ENCODE data around the gene GPR3.

The GPR3 gene

DNA sequence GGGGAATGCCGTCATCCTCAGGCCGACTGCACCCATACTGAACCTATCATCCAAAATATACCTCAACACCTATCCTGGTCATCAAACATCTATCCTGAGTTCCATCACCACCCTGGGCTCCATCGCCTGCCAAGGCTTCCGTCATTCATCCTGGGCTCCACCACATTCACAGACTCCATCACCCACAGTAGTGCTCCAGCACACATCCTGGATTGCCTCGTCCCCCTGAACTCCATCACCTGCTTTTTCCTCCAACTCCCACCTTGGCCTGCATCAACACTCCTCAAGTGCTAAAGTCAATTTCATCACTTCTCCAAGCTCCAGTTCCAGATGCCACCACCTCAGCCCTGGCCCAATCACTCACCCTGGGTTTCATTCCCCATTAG is 33.5 kb upstream of the GPR3 start:
- peaks cover 0 to 22% of the 10 kb centered on the region in 2 donors for H3K36me3 ChIP-seq (ENCODE audit: control insufficient read depth in 1 of 2, insufficient read depth in 2 of 2, low read length in 2 of 2)
- peaks cover 15 to 17% of the 10 kb centered on the region in 2 donors for H3K4me1 ChIP-seq (ENCODE audit: control insufficient read depth in 1 of 2, insufficient read depth in 2 of 2, low read length in 2 of 2)
- H3K27ac ChIP-seq (ENCODE audit: low read depth, low read length) = no peak overlapping the region

GRCh38 chr1:27359822-27360158 is 32.6 kb upstream of the GPR3 start:
- Histone ChIP-seq H3K27ac (ENCODE audit: low read depth, low read length) (no peak overlapping the region), H3K4me3 (ENCODE audit: low read depth in 1 of 2, low read length in 2 of 2) (peak overlapping the region; percentile 51 to 54), H3K4me1 (ENCODE audit: control insufficient read depth in 1 of 2, insufficient read depth in 2 of 2, low read length in 2 of 2) (peaks cover 18 to 22% of the 10 kb centered on the region in 2 donors), H3K9me3 (ENCODE audit: control insufficient read depth in 1 of 2, low read length in 2 of 2) (no peaks in the 10 kb centered on the region), H3K9ac (ENCODE audit: low read depth in 1 of 2, low read length in 2 of 2) (peak overlapping the region in 1 of 2 donors; percentile 43), H3K36me3 (ENCODE audit: control insufficient read depth in 1 of 2, insufficient read depth in 2 of 2, low read length in 2 of 2) (peaks cover 0 to 22% of the 10 kb centered on the region in 2 donors), H3K27me3 (ENCODE audit: control insufficient read depth in 1 of 2, insufficient read depth in 2 of 2, low read length in 2 of 2) (no peaks in the 10 kb centered on the region)

More for the DNA sequence above, 33.5 kb upstream of the GPR3 start:
- Histone ChIP-seq H3K4me3 (ENCODE audit: low read depth in 1 of 2, low read length in 2 of 2) (no peak overlapping the region), H3K27me3 (ENCODE audit: control insufficient read depth in 1 of 2, insufficient read depth in 2 of 2, low read length in 2 of 2) (no peaks in the 10 kb centered on the region), H3K9ac (ENCODE audit: low read depth in 1 of 2, low read length in 2 of 2) (no peak overlapping the region), H3K9me3 (ENCODE audit: control insufficient read depth in 1 of 2, low read length in 2 of 2) (no peaks in the 10 kb centered on the region)

- peak overlapping the region; percentile 51 to 54 for H3K4me3 ChIP-seq (ENCODE audit: low read depth in 1 of 2, low read length in 2 of 2)
- peaks cover 23 to 27% of the 10 kb centered on the region in 2 donors for H3K4me1 ChIP-seq (ENCODE audit: control insufficient read depth in 1 of 2, insufficient read depth in 2 of 2, low read length in 2 of 2)
- H3K27ac ChIP-seq (ENCODE audit: low read depth, low read length) = no peak overlapping the region
- H3K9ac ChIP-seq (ENCODE audit: low read depth in 1 of 2, low read length in 2 of 2) = peak overlapping the region in 1 of 2 donors; percentile 43
- H3K9me3 ChIP-seq (ENCODE audit: control insufficient read depth in 1 of 2, low read length in 2 of 2) = no peaks in the 10 kb centered on the region
- H3K36me3 ChIP-seq (ENCODE audit: control insufficient read depth in 1 of 2, insufficient read depth in 2 of 2, low read length in 2 of 2) = peaks cover 0 to 22% of the 10 kb centered on the region in 2 donors
- no peaks in the 10 kb centered on the region for H3K27me3 ChIP-seq (ENCODE audit: control insufficient read depth in 1 of 2, insufficient read depth in 2 of 2, low read length in 2 of 2)
These were observed 32.0 kb upstream of the GPR3 start for GRCh38 chr1:27360159-27361043.

GRCh38 chr1:27361044-27361402 is 31.4 kb upstream of the GPR3 start:
- no peaks in the 10 kb centered on the region for H3K9me3 ChIP-seq (ENCODE audit: control insufficient read depth in 1 of 2, low read length in 2 of 2)
- H3K4me3 ChIP-seq (ENCODE audit: low read depth in 1 of 2, low read length in 2 of 2) = peak overlapping the region in 1 of 2 donors; percentile 54
- peaks cover 0 to 16% of the 10 kb centered on the region in 2 donors for H3K36me3 ChIP-seq (ENCODE audit: control insufficient read depth in 1 of 2, insufficient read depth in 2 of 2, low read length in 2 of 2)
- H3K27me3 ChIP-seq (ENCODE audit: control insufficient read depth in 1 of 2, insufficient read depth in 2 of 2, low read length in 2 of 2) = no peaks in the 10 kb centered on the region
- no peak overlapping the region for H3K9ac ChIP-seq (ENCODE audit: low read depth in 1 of 2, low read length in 2 of 2)
- no peak overlapping the region for H3K27ac ChIP-seq (ENCODE audit: low read depth, low read length)
- peaks cover 23 to 27% of the 10 kb centered on the region in 2 donors for H3K4me1 ChIP-seq (ENCODE audit: control insufficient read depth in 1 of 2, insufficient read depth in 2 of 2, low read length in 2 of 2)

- no peak overlapping the region for H3K4me3 ChIP-seq (ENCODE audit: low read depth in 1 of 2, low read length in 2 of 2)
- H3K27ac ChIP-seq (ENCODE audit: low read depth, low read length) = no peak overlapping the region
- H3K9ac ChIP-seq (ENCODE audit: low read depth in 1 of 2, low read length in 2 of 2) = no peak overlapping the region
- no peaks in the 10 kb centered on the region for H3K27me3 ChIP-seq (ENCODE audit: control insufficient read depth in 1 of 2, insufficient read depth in 2 of 2, low read length in 2 of 2)
- peaks cover 0 to 14% of the 10 kb centered on the region in 2 donors for H3K36me3 ChIP-seq (ENCODE audit: control insufficient read depth in 1 of 2, insufficient read depth in 2 of 2, low read length in 2 of 2)
- H3K4me1 ChIP-seq (ENCODE audit: control insufficient read depth in 1 of 2, insufficient read depth in 2 of 2, low read length in 2 of 2) = peaks cover 22 to 27% of the 10 kb centered on the region in 2 donors
- H3K9me3 ChIP-seq (ENCODE audit: control insufficient read depth in 1 of 2, low read length in 2 of 2) = no peaks in the 10 kb centered on the region
These were observed 30.9 kb upstream of the GPR3 start for GRCh38 chr1:27361553-27361952.

DNA sequence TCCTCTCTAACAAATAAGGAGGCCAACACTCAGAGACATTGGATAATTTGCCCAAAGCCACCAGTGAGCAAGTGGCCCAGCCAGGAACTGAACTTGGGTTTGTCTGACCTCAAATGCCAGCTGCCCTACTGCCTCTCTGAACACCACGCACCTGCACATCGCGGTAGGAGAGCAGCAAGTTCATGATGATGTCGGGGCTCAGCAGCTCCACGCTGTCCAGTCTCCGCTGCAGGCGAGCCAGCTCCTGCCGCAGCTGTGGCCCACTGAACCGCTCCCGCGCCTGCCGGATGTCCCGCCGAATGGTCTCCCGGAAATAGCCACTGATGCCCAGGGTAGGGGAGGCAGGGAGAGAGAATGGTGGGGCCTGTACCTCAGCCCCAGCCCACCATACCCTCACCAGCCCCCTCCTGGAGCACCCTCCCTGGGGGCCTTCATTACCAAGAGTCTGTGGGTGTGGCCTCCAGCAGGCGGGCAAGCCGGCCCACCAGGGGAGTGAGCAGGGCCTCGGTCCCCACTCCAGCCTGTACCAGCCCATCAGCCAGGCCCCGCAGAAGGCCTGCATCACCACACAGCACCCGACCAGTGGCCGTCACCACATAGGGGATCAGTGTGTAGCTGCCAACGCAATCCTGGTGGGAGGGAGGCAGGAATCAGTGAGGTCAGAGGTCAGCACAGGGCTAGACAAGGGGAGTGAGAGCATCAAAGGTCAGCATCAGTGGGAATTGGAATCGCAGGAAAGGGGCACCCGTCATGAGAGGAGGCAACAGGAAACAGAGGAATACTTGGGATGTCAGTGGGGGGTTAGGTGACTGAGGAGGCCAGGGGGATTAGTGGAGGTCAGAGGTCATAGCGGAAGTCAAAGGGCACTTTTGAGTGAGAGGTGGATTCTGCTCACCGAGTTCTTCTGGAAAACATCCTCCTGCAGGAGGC is 28.4 kb upstream of the GPR3 start:
- Histone ChIP-seq H3K4me3 (ENCODE audit: low read depth in 1 of 2, low read length in 2 of 2) (no peak overlapping the region), H3K27me3 (ENCODE audit: control insufficient read depth in 1 of 2, insufficient read depth in 2 of 2, low read length in 2 of 2) (no peaks in the 10 kb centered on the region), H3K27ac (ENCODE audit: low read depth, low read length) (no peak overlapping the region), H3K9ac (ENCODE audit: low read depth in 1 of 2, low read length in 2 of 2) (no peak overlapping the region), H3K9me3 (ENCODE audit: control insufficient read depth in 1 of 2, low read length in 2 of 2) (no peaks in the 10 kb centered on the region), H3K4me1 (ENCODE audit: control insufficient read depth in 1 of 2, insufficient read depth in 2 of 2, low read length in 2 of 2) (peaks cover 22 to 27% of the 10 kb centered on the region in 2 donors), H3K36me3 (ENCODE audit: control insufficient read depth in 1 of 2, insufficient read depth in 2 of 2, low read length in 2 of 2) (peaks cover 0 to 14% of the 10 kb centered on the region in 2 donors)

DNA sequence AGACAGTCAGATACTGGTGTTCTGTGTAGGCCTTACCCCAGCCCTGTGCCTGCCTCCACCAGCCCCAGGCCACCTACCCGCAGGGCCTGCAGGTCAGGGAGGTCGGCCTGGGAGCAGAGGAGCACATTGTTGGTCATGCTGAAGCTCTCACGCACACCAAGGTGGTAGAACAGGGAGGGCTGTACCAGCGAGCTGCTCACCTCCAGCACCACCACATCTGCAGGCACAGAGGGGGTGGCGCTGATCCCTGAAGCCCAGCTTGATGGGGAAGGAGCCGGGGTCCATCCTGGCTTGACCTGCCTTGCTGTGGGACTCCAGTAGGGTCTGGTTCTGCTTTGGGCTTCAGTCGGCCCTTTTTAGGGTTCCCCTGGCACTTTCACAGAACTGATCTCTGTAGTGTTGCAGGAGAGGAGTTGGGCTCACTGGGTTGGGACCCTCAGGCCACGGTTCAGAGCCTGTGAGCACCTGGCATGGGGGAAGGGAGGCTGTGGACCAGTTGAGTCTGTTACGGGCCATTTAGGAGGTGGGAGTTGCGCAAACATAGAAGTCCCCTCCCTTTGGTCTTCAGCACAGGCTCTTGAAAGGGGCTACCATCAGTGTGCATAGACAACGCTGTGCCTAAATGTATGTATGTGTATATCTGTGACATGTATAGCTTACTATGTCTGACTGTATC is 27.6 kb upstream of the GPR3 start:
- H3K9me3 ChIP-seq (ENCODE audit: control insufficient read depth in 1 of 2, low read length in 2 of 2) = no peaks in the 10 kb centered on the region
- peak overlapping the region; percentile 69 to 71 for H3K4me3 ChIP-seq (ENCODE audit: low read depth in 1 of 2, low read length in 2 of 2)
- H3K36me3 ChIP-seq (ENCODE audit: control insufficient read depth in 1 of 2, insufficient read depth in 2 of 2, low read length in 2 of 2) = peaks cover 0 to 14% of the 10 kb centered on the region in 2 donors
- peak overlapping the region; percentile 36 to 70 for H3K9ac ChIP-seq (ENCODE audit: low read depth in 1 of 2, low read length in 2 of 2)
- H3K27me3 ChIP-seq (ENCODE audit: control insufficient read depth in 1 of 2, insufficient read depth in 2 of 2, low read length in 2 of 2) = no peaks in the 10 kb centered on the region
- H3K4me1 ChIP-seq (ENCODE audit: control insufficient read depth in 1 of 2, insufficient read depth in 2 of 2, low read length in 2 of 2) = peaks cover 20 to 28% of the 10 kb centered on the region in 2 donors
- peak overlapping the region; percentile 54 for H3K27ac ChIP-seq (ENCODE audit: low read depth, low read length)

- H3K27me3 ChIP-seq (ENCODE audit: control insufficient read depth in 1 of 2, insufficient read depth in 2 of 2, low read length in 2 of 2) = no peaks in the 10 kb centered on the region
- peaks cover 0 to 14% of the 10 kb centered on the region in 2 donors for H3K36me3 ChIP-seq (ENCODE audit: control insufficient read depth in 1 of 2, insufficient read depth in 2 of 2, low read length in 2 of 2)
- peak overlapping the region; percentile 64 to 70 for H3K9ac ChIP-seq (ENCODE audit: low read depth in 1 of 2, low read length in 2 of 2)
- H3K27ac ChIP-seq (ENCODE audit: low read depth, low read length) = peak overlapping the region; percentile 71
- H3K4me3 ChIP-seq (ENCODE audit: low read depth in 1 of 2, low read length in 2 of 2) = peak overlapping the region; percentile 69 to 71
- H3K4me1 ChIP-seq (ENCODE audit: control insufficient read depth in 1 of 2, insufficient read depth in 2 of 2, low read length in 2 of 2) = peaks cover 17 to 25% of the 10 kb centered on the region in 2 donors
- no peaks in the 10 kb centered on the region for H3K9me3 ChIP-seq (ENCODE audit: control insufficient read depth in 1 of 2, low read length in 2 of 2)
These were observed 26.9 kb upstream of the GPR3 start for GRCh38 chr1:27365372-27366112.

GRCh38 chr1:27366113-27366410 is 26.4 kb upstream of the GPR3 start:
- H3K9me3 ChIP-seq (ENCODE audit: control insufficient read depth in 1 of 2, low read length in 2 of 2) = no peaks in the 10 kb centered on the region
- H3K4me1 ChIP-seq (ENCODE audit: control insufficient read depth in 1 of 2, insufficient read depth in 2 of 2, low read length in 2 of 2) = peaks cover 17 to 25% of the 10 kb centered on the region in 2 donors

More at GRCh38 chr1:27366113-27366410, 26.4 kb upstream of the GPR3 start:
- Histone ChIP-seq H3K9ac (ENCODE audit: low read depth in 1 of 2, low read length in 2 of 2) (peak overlapping the region; percentile 64 to 70), H3K36me3 (ENCODE audit: control insufficient read depth in 1 of 2, insufficient read depth in 2 of 2, low read length in 2 of 2) (peaks cover 0 to 14% of the 10 kb centered on the region in 2 donors), H3K27ac (ENCODE audit: low read depth, low read length) (peak overlapping the region; percentile 71), H3K27me3 (ENCODE audit: control insufficient read depth in 1 of 2, insufficient read depth in 2 of 2, low read length in 2 of 2) (no peaks in the 10 kb centered on the region), H3K4me3 (ENCODE audit: low read depth in 1 of 2, low read length in 2 of 2) (peak overlapping the region; percentile 69 to 71)

Measured in duodenal mucosa (tissue), 2 donors.